NCI-H82 treated with DMSO at 0.1 percent for 48 hours (cell line): ENCODE data around the gene RNF175.

Experiments used
- DNase-seq: peaks from one replicate; lab custom pipeline; 2025; ENCODE audit not compliant: unreplicated experiment; lab: John Stamatoyannopoulos, UW

RNF175 gene

DNA sequence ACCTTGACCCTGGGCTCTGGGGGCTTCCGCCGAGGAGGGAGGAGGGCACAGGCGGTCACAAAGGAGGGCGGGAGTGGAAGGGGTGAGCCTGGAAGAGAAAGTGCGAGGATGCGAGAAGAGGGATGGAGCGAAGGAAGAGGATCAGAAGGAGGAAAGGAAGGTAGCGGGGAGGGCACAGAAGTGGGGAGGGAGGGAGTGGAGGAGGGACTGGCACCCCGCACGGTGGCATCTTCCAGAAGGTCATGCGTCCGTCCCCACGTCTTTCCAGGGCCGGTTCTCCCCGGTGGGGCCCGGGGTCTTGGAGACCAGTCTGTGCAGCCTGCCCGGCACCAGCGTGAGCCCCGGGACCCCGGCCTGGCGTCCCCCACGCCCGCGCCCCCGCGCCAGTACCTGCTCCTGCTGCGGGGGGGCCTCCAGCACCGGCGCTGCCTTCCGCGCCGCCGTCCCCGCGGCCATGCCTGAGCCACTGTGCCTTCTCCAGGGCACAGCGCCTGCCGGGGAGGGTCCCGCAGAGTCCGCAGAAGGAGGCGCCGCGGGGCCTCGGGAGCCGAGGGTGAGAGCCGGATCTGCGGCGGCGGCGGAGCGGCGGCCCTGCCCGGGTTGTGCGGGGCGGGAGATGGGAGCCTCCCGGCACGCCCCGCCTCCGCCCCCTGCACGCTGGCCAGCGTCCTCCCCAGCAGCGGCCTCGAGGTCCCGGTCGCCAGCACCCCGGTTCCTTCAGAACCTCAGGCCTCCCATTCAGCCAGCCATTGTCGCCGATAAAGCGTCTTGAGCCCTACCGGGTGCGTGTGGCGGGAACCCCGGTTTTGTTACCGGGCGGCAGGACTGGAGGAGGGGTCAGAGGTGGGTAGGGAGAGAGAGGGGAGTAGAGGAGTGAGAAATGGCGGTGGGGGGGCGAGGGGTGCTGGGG lies at the start of gene RNF175:
RNF175 (minus strand) TSS at position 618 of the 910 bp plus-strand sequence; CDS start at position 456, 162 bp downstream.
- no peak for DNase-seq

- no peak for DNase-seq
Measured at GRCh38 chr4:153809307-153809706, 49.5 kb upstream of the RNF175 start.

DNA sequence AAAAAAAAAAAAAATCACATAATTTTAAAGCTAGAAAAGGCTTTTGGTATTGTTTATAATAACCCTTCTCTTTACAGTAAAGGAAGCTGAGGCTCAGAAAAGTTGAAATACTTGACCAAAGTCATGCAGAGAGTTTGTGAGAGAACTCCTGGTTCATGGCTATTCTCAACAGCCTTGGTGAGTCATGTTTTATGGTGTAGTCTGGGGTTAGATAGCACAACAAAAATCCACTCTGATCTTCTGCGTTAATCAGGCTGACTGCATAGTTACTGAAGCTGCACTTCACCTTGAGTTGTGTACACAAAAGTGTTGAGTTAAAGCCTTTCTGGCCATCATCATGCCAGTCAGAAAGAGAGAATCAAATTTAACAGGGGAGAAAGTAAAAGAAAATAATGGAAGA lies 48.4 kb upstream of the RNF175 start:
- no peak for DNase-seq

DNA sequence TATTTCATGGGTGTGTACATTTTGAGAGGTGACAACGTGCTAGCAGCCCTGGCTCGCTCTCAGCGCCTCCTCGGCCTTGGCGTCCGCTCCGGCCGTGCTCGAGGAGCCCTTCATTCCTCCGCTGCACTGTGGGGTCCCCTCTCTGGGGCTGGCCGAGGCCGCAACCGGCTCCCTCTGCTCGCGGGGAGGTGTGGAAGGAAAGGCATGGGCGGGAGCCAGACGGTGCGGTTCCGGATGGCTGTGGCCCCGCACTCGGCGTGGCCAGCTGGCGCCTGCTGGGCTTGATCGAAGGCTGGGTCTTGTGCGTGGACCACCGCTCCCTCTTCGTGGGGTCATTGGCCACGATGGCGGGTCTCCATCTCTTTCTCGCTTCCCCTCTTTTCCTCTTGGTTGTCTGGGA lies 46.2 kb upstream of the RNF175 start:
- DNase-seq = no peak

- no peak for DNase-seq
Measured at GRCh38 chr4:153804722-153805121, 44.9 kb upstream of the RNF175 start.

DNA sequence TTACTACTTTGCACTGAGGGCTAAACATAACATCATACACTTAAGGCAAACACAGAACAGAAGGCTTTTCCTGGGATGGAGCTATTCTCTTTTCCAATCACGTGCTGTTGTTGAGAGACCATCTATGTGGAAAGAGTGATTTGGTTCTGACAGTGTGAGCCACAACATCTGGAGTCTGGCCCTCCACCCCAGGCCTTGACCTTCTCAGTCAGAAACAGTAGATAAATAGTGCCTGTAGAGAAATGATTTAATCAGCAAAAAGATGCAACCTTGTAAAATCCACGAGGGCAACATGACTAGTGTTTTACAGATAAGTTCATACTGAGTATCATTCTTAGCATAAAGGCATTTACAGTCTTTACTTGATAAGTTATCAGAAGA lies 39.9 kb upstream of the RNF175 start:
- DNase-seq = no peak

DNA sequence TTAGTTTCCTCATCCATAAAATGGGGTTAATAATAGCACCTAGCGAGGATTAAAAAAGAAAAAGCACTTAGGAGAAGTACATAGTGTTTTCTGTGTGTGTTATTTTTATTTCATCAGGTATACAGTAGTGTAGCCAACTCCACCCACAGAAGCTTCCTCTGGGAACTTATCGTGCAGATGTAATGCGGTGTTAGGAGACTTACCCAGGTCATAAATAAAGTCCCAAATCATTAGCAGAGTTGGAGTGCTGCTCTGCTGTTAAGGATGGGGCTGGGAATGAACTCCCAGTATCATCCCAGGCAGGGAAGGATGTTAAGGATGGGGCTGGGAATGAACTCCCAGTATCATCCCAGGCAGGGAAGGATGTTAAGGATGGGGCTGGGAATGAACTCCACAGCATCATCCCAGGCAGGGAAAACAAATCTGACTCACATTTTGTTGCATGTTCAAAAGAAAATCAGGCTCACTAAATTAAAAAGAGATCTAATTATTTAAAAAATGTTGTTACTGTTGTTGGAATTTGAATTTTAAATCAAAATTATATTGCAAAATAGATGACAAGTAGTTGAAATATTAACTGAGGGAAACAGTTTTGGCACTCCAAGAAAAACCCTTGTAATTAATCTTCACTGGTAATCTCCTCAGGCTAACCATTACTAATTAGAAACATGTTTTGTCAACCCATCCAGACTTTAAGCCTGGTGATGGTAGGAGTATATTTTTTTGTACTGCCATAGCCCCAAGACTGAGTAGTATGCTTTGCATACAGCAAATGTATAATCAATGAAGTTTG lies 39.3 kb upstream of the RNF175 start:
- no peak for DNase-seq

GRCh38 chr4:153798420-153798819 lies 38.6 kb upstream of the RNF175 start:
- DNase-seq = no peak

DNA sequence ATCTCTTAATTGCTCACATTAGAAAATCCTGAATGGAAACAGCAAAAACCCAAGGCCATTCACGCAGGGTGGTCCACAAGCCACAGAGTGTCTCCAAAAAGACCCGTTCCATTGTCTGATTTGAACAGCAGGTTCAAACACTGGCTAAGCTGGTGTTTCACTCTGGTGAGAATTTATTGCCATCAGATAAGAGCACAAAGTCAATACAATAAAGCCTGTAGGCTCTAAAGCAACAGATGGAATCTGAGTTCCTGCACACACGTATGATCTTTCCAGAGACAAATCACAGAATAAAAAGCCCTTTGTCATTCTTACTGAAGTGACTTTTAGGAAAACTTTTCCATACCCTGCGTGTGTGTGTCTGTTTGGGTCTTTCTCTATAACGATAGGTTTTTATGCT lies 34.2 kb upstream of the RNF175 start:
- no peak for DNase-seq

DNA sequence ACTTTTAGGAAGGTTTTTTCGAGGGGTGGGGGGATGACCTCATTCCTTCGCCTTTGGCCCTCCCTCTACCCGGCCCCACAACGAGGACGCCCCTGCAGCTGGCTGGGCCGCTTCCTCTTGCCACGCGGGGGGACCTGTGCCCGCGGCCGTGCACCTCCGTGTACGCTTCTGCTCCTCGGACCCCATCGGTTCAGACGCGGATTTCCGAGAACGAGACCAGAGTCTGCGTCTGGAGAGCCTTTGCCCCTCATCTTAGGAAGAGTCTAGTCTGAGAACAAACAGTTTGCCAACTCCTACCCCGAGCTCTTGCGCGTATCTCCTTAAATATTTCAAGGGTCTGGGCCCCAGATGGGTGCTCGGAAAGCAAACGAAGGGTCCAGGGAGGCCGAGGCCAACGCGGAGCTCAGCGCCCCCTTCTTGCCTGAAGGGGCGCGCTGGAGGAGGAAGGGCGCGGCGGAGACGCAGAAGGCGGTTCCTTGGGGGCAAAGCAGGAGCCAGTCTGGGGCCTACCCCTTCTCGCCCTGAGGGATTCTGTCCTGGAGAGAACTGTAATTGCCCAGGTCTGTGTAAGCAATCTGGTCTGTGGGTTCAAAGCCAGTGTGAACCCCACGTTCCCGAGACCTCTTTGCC lies 32.9 kb upstream of the RNF175 start:
- no peak for DNase-seq

DNA sequence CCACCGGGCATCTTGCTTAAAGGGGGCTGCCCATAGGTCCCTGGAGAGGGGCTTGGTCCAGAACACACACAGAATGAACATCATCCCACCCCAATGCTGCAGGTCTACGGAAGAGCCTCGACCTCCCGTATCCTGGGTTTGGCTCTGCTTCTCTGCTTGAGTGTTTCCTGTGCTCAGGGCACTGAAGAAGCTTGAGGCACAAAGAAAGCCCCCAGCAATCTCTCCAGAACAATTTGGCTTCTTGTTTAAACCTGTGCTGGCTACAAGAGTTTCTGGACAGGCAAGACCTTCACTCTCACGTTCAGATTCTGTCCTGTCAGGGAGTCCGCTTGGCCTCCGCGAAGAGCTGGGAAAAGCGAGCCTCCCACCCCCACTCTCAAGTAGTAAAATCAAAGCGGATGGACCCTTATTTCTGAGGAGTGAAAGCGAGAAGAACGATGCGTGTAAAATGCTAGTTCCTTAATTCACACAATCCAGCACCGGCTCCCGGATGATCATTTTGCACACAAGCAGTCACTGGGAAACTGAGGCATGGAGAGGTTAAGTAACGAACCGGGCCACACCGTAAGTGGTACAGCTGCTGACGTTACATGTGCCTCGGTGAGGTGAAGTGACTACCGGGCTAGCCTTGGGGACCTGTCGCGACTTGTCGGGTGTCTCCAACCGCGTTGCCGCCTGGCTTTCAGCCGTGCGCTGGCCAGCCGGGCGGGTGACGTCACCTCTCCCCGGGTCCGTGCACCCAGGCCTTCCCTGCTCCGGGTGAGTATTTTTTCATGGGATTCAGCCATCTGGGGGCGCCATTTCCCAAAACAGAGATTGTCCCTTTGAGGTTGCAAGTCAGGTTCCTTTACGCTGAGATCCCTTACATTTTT lies 32.2 kb upstream of the RNF175 start:
- no peak for DNase-seq

GRCh38 chr4:153790962-153791551 lies 31.2 kb upstream of the RNF175 start:
- DNase-seq = no peak

- no peak for DNase-seq
Measured at GRCh38 chr4:153790500-153790865, 30.7 kb upstream of the RNF175 start.

GRCh38 chr4:153789741-153790499 lies 30.1 kb upstream of the RNF175 start:
- no peak for DNase-seq

DNA sequence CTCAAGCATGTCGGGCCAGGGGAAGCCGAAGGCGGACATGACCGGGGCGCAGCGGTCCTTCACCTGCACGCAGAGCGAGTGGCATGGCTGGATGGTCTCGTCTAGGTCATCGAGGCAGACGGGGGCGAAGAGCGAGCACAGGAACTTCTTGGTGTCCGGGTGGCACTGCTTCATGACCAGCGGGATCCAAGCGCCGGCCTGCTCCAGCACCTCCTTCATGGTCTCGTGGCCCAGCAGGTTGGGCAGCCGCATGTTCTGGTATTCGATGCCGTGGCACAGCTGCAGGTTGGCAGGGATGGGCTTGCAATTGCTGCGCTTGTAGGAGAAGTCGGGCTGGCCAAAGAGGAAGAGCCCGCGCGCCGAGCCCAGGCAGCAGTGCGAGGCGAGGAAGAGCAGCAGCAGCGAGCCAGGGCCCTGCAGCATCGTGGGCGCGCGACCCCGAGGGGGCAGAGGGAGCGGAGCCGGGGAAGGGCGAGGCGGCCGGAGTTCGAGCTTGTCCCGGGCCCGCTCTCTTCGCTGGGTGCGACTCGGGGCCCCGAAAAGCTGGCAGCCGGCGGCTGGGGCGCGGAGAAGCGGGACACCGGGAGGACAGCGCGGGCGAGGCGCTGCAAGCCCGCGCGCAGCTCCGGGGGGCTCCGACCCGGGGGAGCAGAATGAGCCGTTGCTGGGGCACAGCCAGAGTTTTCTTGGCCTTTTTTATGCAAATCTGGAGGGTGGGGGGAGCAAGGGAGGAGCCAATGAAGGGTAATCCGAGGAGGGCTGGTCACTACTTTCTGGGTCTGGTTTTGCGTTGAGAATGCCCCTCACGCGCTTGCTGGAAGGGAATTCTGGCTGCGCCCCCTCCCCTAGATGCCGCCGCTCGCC lies 28.8 kb upstream of the RNF175 start, which contains the start of gene SFRP2:
SFRP2 (minus strand) TSS at position 671 of the 864 bp plus-strand sequence; CDS start at position 423, 248 bp downstream.
- DNase-seq = no peak

DNA sequence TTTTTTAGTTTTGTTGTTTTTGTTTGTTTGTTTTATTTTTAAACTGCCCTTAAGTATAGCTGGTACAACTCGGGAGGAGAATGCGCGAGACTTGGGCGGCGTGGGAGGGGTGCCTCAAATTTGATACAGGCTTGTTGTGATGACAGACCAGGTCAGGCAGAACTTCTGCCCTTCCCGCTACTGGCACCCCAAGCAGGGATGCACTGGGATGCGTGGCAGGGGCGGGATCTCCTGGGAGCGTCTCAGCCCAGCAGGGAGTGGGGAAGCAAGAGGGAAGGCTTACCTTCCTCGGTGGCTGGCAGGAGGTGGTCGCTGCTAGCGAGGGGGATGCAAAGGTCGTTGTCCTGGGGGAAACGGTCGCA lies 28.2 kb upstream of the RNF175 start:
- no peak for DNase-seq

DNA sequence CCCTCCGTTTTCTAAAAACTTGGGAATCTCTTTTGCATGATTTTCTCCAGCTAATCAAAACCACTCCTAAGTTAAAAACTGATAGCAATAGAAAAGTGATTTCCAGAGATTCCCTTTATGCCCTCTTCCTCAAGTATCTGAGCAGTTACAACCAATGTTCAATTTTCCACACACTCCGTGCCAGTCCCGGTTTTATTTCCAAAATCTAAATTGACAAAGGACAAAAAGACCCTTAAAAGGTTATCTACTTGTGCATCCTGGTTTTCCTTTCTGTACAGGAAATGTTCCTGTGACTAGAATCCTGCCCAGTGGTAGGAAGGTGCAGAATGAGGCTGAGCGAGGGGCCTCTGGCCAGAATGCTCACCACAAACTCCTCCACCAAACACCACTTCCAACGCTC lies 27.8 kb upstream of the RNF175 start:
- no peak for DNase-seq

DNA sequence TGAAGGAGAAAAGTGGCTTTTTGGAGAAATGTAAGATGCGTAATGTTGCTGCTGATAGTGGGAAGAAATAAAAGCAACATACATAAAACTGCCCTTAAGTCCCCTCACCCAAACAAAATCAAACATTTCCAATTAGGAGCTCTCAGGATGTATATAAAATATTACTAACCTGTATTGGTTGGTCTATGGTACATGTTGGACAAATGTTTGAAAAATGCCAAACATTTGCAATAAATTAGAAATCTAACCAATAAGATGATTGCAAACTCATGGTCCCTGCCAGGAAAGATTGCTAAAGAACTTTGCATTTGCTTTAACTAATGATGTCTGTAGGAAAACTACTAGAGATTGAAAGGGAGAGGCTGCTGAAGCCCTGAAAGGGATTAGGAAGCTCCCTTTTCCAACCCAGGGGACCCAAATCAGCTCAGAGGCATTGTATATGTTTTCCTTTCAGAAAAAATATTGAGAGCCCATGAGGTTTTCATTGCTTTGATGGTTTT lies 27.3 kb upstream of the RNF175 start:
- DNase-seq = no peak
